PC-3 (cell line): Measurements from ENCODE around the gene ADRM1.

Source experiments
- CTCF ChIP-seq: fragments of 300-600 bp; sonication (generic); conservative IDR thresholded peaks from 2 replicates; pipeline ENCODE4 v1.5.1; 2017; ENCODE audit warnings: antibody characterized with exemption, low read depth, mild to moderate bottlenecking, low read length
- EZH2 ChIP-seq: fragments of 300-600 bp; sonication (generic); IDR thresholded peaks from one replicate; pipeline ENCODE4 v1.6.1; 2017; ENCODE audit warnings: antibody characterized with exemption, mild to moderate bottlenecking, low read length; ENCODE audit not compliant: unreplicated experiment
- EZH2phosphoT487 ChIP-seq: fragments of 300-600 bp; sonication (generic); IDR thresholded peaks from 2 replicates; pipeline ENCODE4 v1.6.1; 2018; ENCODE audit warnings: mild to moderate bottlenecking, antibody characterized with exemption, low read length, borderline replicate concordance

DNA sequence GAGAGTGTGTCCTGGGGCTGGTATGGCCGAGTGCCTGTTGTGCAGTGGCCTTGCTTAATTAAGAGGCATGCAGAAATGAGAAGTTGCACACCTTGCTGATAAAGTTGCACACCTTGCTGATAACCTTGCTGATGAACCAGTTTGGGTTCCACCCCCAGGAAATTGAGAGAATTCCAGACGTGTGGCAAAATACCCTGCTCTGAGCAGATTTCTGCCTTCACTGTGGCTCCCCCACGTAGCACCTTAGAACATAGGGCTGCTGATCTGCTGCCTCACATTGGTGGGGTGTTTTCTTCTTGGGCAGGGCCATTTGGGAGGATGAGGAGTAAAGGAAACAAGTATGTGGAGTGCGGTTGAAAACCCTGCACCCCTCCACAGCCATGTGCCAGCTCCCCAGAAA lies 22.5 kb upstream of the ADRM1 start:
- TF ChIP-seq CTCF: no peak
- TF ChIP-seq EZH2: no peak
- no peak for TF ChIP-seq EZH2phosphoT487
